CD4-positive, alpha-beta T cell (primary cell): ENCODE measurements around the gene TTC34. TPM values are rescaled to one million over a fixed set of nuclear protein-coding genes. Genes with fewer than 3 reads are reported as not detected.
A peak's percentile ranks its signal among the peaks of the same experiment; 100 is the strongest.

Experiments used
- ATAC-seq: fragments of 200-7000 bp; cut with Tn5 transposase; one replicate; pipeline ENCODE4 v1.10.0; 2022; ENCODE audit warnings: mild to moderate bottlenecking; ENCODE audit not compliant: poor library complexity
- CTCF ChIA-PET: fragments of 350-600 bp; sonication (Branson Sonifier 250); formaldehyde crosslinking; loops from one replicate; lab custom pipeline; 2021; ENCODE audit warnings: antibody characterized with exemption, inconsistent platforms; lab: Charles Lee
- POLR2A ChIA-PET: fragments of 350-600 bp; sonication (Branson Sonifier 250); formaldehyde crosslinking; loops from one replicate; lab custom pipeline; 2021; ENCODE audit warnings: antibody characterized with exemption, inconsistent platforms; lab: Charles Lee
- DNase-seq, 14 experiments: peaks; one replicate each; pipeline ENCODE4 v3.0.0-alpha.2; 2013 to 2020; ENCODE audit warnings: mixed read lengths in 2 of 14
- H3K27ac ChIP-seq, 2 donors: one replicate each; pipeline versions ENCODE4 v1.5.1 to v1.7.0; 2013; ENCODE audit warnings: low read length in 2 of 2, low read depth in 1 of 2, mild to moderate bottlenecking in 1 of 2
- H3K27me3 ChIP-seq, 2 experiments: 1 replicate in 1 of 2; 2 replicates in 1 of 2; pipeline versions ENCODE4 v1.6.1 to v1.7.0; 2013; ENCODE audit warnings: low read length in 2 of 2, control low read depth in 1 of 2, mild to moderate bottlenecking in 1 of 2, moderate library complexity in 1 of 2; ENCODE audit not compliant: insufficient read depth in 2 of 2, control insufficient read depth in 1 of 2
- H3K36me3 ChIP-seq: one replicate; pipeline ENCODE4 v1.6.1; 2013; ENCODE audit warnings: low read length, control low read depth; ENCODE audit not compliant: insufficient read depth
- H3K4me1 ChIP-seq: one replicate; pipeline ENCODE4 v1.6.1; 2013; ENCODE audit warnings: low read length, control low read depth; ENCODE audit not compliant: insufficient read depth
- H3K4me3 ChIP-seq: one replicate; pipeline ENCODE4 v1.5.1; 2013; ENCODE audit warnings: mild to moderate bottlenecking, low read length, moderate library complexity
- H3K9me3 ChIP-seq, 2 experiments: 1 replicate in 1 of 2; 2 replicates in 1 of 2; pipeline versions ENCODE4 v1.6.1 to v1.7.0; 2013; ENCODE audit warnings: low read length in 2 of 2, mild to moderate bottlenecking in 2 of 2, control low read depth in 1 of 2, moderate library complexity in 1 of 2; ENCODE audit not compliant: control insufficient read depth in 1 of 2, insufficient read depth in 1 of 2
- H3K27ac Mint-ChIP-seq: one replicate; pipeline ENCODE4 v1.8.0; 2020; ENCODE audit warnings: mixed read lengths
- H3K27me3 Mint-ChIP-seq: one replicate; pipeline ENCODE4 v1.8.0; 2021; ENCODE audit warnings: mixed read lengths
- H3K36me3 Mint-ChIP-seq: one replicate; pipeline ENCODE4 v1.8.0; 2021; ENCODE audit warnings: low read depth, mixed read lengths
- H3K4me1 Mint-ChIP-seq: one replicate; pipeline ENCODE4 v1.8.0; 2021; ENCODE audit warnings: low read depth, mixed read lengths
- H3K4me3 Mint-ChIP-seq: one replicate; pipeline ENCODE4 v1.8.0; 2020; ENCODE audit warnings: mild to moderate bottlenecking, mixed read lengths
- H3K9me3 Mint-ChIP-seq: one replicate; pipeline ENCODE4 v1.8.0; 2020; ENCODE audit warnings: mixed read lengths
- intact Hi-C, 2 experiments: fragments of 100-400 bp; cut with DNase I in 1 of 2; cut with micrococcal nuclease in 1 of 2; formaldehyde crosslinking; loops; one replicate each; pipeline versions ENCODE4 v1.15.1 to v1.9.0; 2023 to 2025; cut with DNase I, micrococcal nuclease
- total RNA-seq, 174 experiments: library from RNA in 2 of 174; stranded (reverse) in 2 of 174; gene quantifications; one replicate each; pipeline ENCODE4 v1.2.3 and lab custom pipeline; 2021 to 2026
- TF ChIP-seq, protein P1 (sequence below): fragments of 200-600 bp; IDR thresholded peaks from one replicate; pipeline ENCODE4 v1.8.0; 2022; ENCODE audit warnings: antibody characterized with exemption, mild to moderate bottlenecking

The TTC34 gene
- total RNA-seq, 2 experiments from 2014 or later: 1.3 TPM

DNA sequence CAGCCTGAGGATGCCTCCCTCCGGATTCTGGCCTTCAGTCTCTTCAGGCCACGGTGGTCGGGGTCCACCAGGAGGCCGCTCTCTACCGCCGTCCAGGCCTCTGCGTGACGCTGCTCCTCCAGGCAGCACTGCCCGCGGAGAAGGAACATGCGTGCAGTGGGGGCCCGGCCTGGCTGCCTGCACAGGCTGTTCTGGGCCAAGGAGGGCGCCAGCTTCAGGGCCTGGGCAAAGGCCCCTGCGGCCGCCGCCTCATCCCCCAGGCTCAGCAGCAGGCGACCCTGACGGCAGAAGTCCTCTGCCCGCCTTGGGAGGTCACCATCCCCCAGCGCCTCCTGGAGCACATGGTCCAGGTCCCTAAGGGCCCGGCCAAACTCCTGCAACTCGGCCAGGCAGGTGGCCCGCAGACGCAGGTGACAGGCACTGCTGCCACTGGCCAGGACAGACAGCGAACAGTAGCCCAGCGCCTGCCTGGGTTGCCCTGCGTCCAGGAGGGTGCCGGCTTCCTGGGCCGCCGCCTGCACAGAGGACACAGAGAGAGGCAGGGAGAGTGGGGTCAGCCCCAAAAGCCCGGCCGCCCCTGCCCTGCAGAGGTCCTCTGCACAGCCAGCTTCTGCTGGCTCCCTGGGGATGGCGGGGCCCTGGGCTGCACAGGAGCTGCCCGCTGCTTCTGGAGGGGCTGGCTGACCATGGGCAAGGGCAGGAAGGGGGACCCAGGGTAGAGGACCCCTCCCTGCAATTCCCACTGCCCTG lies 159.9 kb downstream of the TTC34 start:
- Mint-ChIP-seq H3K4me3 (no peak overlapping the region), H3K27me3 (no peaks in the 10 kb centered on the region), H3K27ac (no peak overlapping the region), H3K4me1 (peaks cover 12% of the 10 kb centered on the region), H3K36me3 (no peaks in the 10 kb centered on the region), H3K9me3 (no peaks in the 10 kb centered on the region)
- no peaks in the 10 kb centered on the region for H3K36me3 ChIP-seq
- ChIA-PET POLR2A (interaction anchor here (3.3 kb wide), 1 partner anchor 57 kb away, joined by 14 read pairs; no protein-coding TSS in a partner anchor), CTCF (interaction anchor here (1.6 kb wide), 1 partner anchor 87 kb away, joined by 5 read pairs; no protein-coding TSS in a partner anchor)
- peaks cover 3 to 18% of the 10 kb centered on the region in 2 experiments for H3K9me3 ChIP-seq
- peak overlapping the region; percentile 61 for H3K4me3 ChIP-seq
- TF ChIP-seq, protein P1, sequence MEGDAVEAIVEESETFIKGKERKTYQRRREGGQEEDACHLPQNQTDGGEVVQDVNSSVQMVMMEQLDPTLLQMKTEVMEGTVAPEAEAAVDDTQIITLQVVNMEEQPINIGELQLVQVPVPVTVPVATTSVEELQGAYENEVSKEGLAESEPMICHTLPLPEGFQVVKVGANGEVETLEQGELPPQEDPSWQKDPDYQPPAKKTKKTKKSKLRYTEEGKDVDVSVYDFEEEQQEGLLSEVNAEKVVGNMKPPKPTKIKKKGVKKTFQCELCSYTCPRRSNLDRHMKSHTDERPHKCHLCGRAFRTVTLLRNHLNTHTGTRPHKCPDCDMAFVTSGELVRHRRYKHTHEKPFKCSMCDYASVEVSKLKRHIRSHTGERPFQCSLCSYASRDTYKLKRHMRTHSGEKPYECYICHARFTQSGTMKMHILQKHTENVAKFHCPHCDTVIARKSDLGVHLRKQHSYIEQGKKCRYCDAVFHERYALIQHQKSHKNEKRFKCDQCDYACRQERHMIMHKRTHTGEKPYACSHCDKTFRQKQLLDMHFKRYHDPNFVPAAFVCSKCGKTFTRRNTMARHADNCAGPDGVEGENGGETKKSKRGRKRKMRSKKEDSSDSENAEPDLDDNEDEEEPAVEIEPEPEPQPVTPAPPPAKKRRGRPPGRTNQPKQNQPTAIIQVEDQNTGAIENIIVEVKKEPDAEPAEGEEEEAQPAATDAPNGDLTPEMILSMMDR: no peak
- H3K27me3 ChIP-seq: no peaks in the 10 kb centered on the region
- ATAC-seq: no peak
- DNase-seq: peak in 1 of 14 experiments; percentile 41
- peaks cover 31% of the 10 kb centered on the region for H3K4me1 ChIP-seq
- intact Hi-C loops: loop anchor here (2.0 to 10.0 kb wide), 8 partner anchors 55 to 594 kb away; partner anchors contain the start of genes PANK4 (in 2 of the 2), PEX10 (in 1 of the 2) and PRXL2B (in 1 of the 2)
- peak overlapping the region; percentile 69 to 96 for H3K27ac ChIP-seq

DNA sequence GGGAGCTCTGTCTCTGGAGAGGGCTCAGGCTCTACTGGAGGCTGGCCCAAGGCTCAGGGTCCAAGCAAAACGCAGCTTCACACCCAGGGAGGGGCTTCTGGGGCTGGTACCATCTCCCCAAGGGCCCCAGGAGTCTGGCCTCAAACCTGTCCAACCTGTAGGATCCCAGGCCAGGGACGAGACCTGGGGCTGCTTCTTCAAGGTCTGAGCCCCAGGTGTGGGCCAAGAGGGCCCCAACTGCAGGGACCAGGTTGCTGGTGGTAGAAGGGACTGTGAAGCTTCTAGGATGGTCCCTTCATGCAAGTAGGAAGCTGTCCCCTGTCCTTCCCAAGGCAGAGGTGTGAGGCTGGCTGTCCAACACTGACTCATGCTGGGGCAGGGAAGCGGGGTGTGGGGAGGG lies 160.9 kb downstream of the TTC34 start:
- Histone ChIP-seq H3K9me3 (peaks cover 0 to 14% of the 10 kb centered on the region in 2 experiments), H3K4me3 (no peak overlapping the region), H3K4me1 (peaks cover 32% of the 10 kb centered on the region), H3K27ac (peak overlapping the region in 1 of 2 donors; percentile 11), H3K27me3 (no peaks in the 10 kb centered on the region), H3K36me3 (no peaks in the 10 kb centered on the region)
- H3K4me3 Mint-ChIP-seq: no peak overlapping the region
- intact Hi-C loops: loop anchor here (5.0 to 10.0 kb wide), 5 partner anchors 113 to 593 kb away; partner anchors contain the start of genes PANK4 (in 2 of the 2) and PEX10 (in 1 of the 2)
- ChIA-PET CTCF (interaction anchor here (1.6 kb wide), 1 partner anchor 86 kb away, joined by 5 read pairs; no protein-coding TSS in a partner anchor), POLR2A (no interaction called here)
- H3K36me3 Mint-ChIP-seq: no peaks in the 10 kb centered on the region
- no peak overlapping the region for H3K27ac Mint-ChIP-seq
- DNase-seq: peak in 1 of 14 experiments; percentile 24
- ATAC-seq: no peak
- no peaks in the 10 kb centered on the region for H3K27me3 Mint-ChIP-seq
- peaks cover 12% of the 10 kb centered on the region for H3K4me1 Mint-ChIP-seq
- TF ChIP-seq, protein P1: no peak
- no peaks in the 10 kb centered on the region for H3K9me3 Mint-ChIP-seq

DNA sequence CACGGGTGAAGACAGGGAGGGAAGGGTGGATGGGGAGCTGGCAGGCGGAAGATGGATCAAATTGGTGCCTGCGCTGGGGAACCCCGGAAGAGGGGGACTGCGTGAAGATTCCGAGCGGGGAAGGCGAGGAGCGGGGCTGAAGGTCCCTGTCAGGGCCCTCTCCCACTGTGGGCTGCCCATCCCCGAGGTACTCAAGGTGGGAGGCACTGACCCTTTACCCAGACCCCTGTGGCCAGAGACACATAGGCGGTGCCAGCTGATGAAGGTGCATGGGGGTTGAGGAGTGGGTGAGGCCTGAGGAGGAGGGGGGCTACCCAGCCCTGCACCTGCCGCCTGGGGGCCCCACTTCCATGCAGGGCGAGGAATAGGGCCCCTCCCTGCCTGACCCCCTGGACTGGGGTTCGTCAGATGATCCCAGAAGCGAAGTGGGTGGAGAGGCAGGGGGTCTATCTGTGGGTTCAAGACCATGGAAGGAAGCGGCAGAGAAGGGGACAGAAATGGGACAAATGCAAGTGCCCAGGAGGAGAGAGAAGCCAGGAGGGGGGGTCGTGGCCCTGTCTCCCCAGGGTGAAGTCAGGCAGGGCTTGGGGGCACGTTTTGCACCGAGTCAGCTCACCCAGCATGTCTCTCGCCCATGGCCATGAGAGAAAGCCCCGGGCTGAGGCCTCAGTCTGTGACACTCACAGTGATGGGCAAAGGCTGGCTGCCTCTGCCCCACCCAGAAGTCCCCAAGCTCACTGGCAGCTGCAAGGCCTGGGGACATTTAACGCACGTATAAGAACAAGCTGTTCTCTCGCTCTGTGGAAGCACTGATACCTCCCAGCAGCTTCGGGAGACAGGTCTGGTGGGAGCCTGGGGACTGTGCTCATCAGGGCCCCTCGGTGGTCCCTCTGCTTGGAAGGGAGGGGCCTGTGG lies 161.6 kb downstream of the TTC34 start:
- ATAC-seq: no peak
- Mint-ChIP-seq H3K4me3 (peak overlapping the region; percentile 38), H3K36me3 (no peaks in the 10 kb centered on the region), H3K27ac (no peak overlapping the region), H3K4me1 (peaks cover 12% of the 10 kb centered on the region), H3K27me3 (no peaks in the 10 kb centered on the region), H3K9me3 (no peaks in the 10 kb centered on the region)
- CTCF ChIA-PET: interaction anchor here (1.6 kb wide), 1 partner anchor 85 kb away, joined by 5 read pairs; no protein-coding TSS in a partner anchor
- Histone ChIP-seq H3K4me3 (no peak overlapping the region), H3K27me3 (no peaks in the 10 kb centered on the region), H3K9me3 (peaks cover 0 to 16% of the 10 kb centered on the region in 2 experiments), H3K27ac (peak overlapping the region in 1 of 2 donors; percentile 16), H3K4me1 (peaks cover 32% of the 10 kb centered on the region), H3K36me3 (no peaks in the 10 kb centered on the region)
- peak in 1 of 14 experiments; percentile 24 for DNase-seq
- POLR2A ChIA-PET: no interaction called here
- intact Hi-C loops: loop anchor here (5.0 to 10.0 kb wide), 5 partner anchors 113 to 593 kb away; partner anchors contain the start of genes PANK4 (in 2 of the 2) and PEX10 (in 1 of the 2)
- TF ChIP-seq, protein P1: no peak
